A673 (cell line): ENCODE results near the gene NBEA. TPM values are rescaled to one million over a fixed set of nuclear protein-coding genes. Genes with fewer than 3 reads are reported as not detected.
"Not testable (repeated sequence)": the region's sequence is repeated elsewhere in the genome, so short reads cannot be mapped to it uniquely, and the experiment has no call there.

Experiments
- BruUV-seq: library from RNA; stranded (reverse); fragments of 400-500 nt; replicated peaks from 2 replicates; lab custom pipeline; 2021; lab: Mats Ljungman, UMichigan
- CTCF ChIA-PET: fragments of 300-600 bp; sonication (Branson Sonifier 250); formaldehyde crosslinking; loops from one replicate; lab custom pipeline; 2022; ENCODE audit warnings: antibody characterized with exemption; lab: Charles Lee
- POLR2A ChIA-PET: fragments of 300-600 bp; sonication (Branson Sonifier 250); formaldehyde crosslinking; loops from one replicate; lab custom pipeline; 2022; ENCODE audit warnings: antibody characterized with exemption; ENCODE audit not compliant: low non-redundant PET; lab: Charles Lee
- DNase-seq: peaks from one replicate; pipeline ENCODE4 v3.0.0-alpha.2; 2015; ENCODE audit warnings: low spot score
- H3K27ac ChIP-seq: fragments of 200-600 bp; sonication (generic); 2 replicates; pipeline ENCODE4 v1.5.1; 2016; ENCODE audit warnings: mixed run types, low read depth, mild to moderate bottlenecking, mixed read lengths, antibody characterized with exemption, low read length; ENCODE audit not compliant: poor library complexity, severe bottlenecking
- H3K27me3 ChIP-seq: fragments of 200-600 bp; sonication (generic); replicated peaks from 2 replicates; pipeline ENCODE4 v1.6.1; 2017; ENCODE audit warnings: mixed run types, low read depth, mild to moderate bottlenecking, mixed read lengths, antibody characterized with exemption, low read length; ENCODE audit not compliant: insufficient read depth, poor library complexity
- H3K36me3 ChIP-seq: fragments of 200-600 bp; sonication (generic); 2 replicates; pipeline ENCODE4 v1.6.1; 2016; ENCODE audit warnings: mixed run types, mild to moderate bottlenecking, mixed read lengths, antibody characterized with exemption, low read length; ENCODE audit not compliant: insufficient read depth, poor library complexity, severe bottlenecking
- H3K4me1 ChIP-seq: fragments of 200-600 bp; sonication (generic); 2 replicates; pipeline ENCODE4 v1.6.1; 2017; ENCODE audit warnings: mixed run types, mild to moderate bottlenecking, mixed read lengths, antibody characterized with exemption, low read length; ENCODE audit not compliant: insufficient read depth, poor library complexity, severe bottlenecking
- H3K4me3 ChIP-seq: fragments of 200-600 bp; sonication (generic); 2 replicates; pipeline ENCODE4 v1.5.1; 2016; ENCODE audit warnings: low read depth, mixed run types, mild to moderate bottlenecking, mixed read lengths, low read length; ENCODE audit not compliant: poor library complexity, severe bottlenecking
- H3K9me3 ChIP-seq: fragments of 200-600 bp; sonication (generic); 2 replicates; pipeline ENCODE4 v1.6.1; 2016; ENCODE audit warnings: mixed run types, low read depth, mild to moderate bottlenecking, mixed read lengths, antibody characterized with exemption, low read length; ENCODE audit not compliant: poor library complexity, severe bottlenecking
- EZH2 ChIP-seq: fragments of 200-600 bp; sonication (generic); IDR thresholded peaks from 2 replicates; pipeline ENCODE4 v1.6.1; 2017; ENCODE audit warnings: borderline replicate concordance, low read depth, mild to moderate bottlenecking, mixed read lengths, antibody characterized with exemption, low read length; ENCODE audit not compliant: poor library complexity, severe bottlenecking
- intact Hi-C: fragments of 100-400 bp; cut with micrococcal nuclease; formaldehyde crosslinking; loops from one replicate; pipeline ENCODE4 v1.10.0; 2022; ENCODE audit not compliant: unreplicated experiment
- total RNA-seq: library from RNA; stranded (reverse); gene quantifications from 2 replicates; pipeline ENCODE4 v1.2.3, GENCODE V29; 2021
- TF ChIP-seq, protein P1 (sequence below): fragments of 300-800, 200-600 bp; sonication (generic); conservative IDR thresholded peaks from 2 replicates; pipeline ENCODE4 v1.5.1; 2017; ENCODE audit warnings: low read depth, mild to moderate bottlenecking, antibody characterized with exemption, low read length, moderate library complexity, mixed read lengths

The NBEA gene
- total RNA-seq, 1 experiment from 2014 or later, result 4.2 TPM

- H3K27me3 ChIP-seq, result no peaks in the 10 kb centered on the region
- no peaks in the 10 kb centered on the region for H3K36me3 ChIP-seq
- no peak overlapping the region for H3K27ac ChIP-seq
- no peaks in the 10 kb centered on the region for H3K4me1 ChIP-seq
- intact Hi-C loops, result no loop called here
- CTCF ChIA-PET, result no interaction called here
- DNase-seq, result no peak
- no peak overlapping the region for H3K4me3 ChIP-seq
- POLR2A ChIA-PET, result no interaction called here
- no peak for TF ChIP-seq EZH2
- TF ChIP-seq, protein P1, sequence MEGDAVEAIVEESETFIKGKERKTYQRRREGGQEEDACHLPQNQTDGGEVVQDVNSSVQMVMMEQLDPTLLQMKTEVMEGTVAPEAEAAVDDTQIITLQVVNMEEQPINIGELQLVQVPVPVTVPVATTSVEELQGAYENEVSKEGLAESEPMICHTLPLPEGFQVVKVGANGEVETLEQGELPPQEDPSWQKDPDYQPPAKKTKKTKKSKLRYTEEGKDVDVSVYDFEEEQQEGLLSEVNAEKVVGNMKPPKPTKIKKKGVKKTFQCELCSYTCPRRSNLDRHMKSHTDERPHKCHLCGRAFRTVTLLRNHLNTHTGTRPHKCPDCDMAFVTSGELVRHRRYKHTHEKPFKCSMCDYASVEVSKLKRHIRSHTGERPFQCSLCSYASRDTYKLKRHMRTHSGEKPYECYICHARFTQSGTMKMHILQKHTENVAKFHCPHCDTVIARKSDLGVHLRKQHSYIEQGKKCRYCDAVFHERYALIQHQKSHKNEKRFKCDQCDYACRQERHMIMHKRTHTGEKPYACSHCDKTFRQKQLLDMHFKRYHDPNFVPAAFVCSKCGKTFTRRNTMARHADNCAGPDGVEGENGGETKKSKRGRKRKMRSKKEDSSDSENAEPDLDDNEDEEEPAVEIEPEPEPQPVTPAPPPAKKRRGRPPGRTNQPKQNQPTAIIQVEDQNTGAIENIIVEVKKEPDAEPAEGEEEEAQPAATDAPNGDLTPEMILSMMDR, result no peak
- BruUV-seq, result no TSS peak
- no peaks in the 10 kb centered on the region for H3K9me3 ChIP-seq
Measured at GRCh38 chr13:35675651-35676050, 733.6 kb downstream of the NBEA start.

DNA sequence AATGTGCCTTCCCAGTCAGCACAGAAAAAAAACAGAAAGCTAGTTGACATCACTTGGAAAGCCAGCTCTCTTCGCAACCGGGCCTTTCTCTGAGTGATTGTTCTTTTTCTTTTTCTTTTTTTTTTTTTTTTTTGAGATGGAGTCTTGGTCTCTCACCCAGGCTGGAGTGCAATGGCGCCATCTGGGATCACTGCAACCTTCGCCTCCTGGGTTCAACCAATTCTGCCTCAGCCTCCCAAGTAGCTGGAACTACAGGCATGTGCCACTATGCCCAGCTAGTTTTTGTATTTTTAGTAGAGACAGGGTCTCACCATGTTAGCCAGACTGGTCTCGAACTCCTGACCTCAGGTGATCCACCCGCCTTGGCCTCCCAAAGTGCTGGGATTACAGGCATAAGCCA, 735.8 kb downstream of the NBEA start:
- intact Hi-C loops, DNase-seq, H3K27ac ChIP-seq, H3K27me3 ChIP-seq, H3K4me1 ChIP-seq, H3K9me3 ChIP-seq, POLR2A ChIA-PET, H3K36me3 ChIP-seq, H3K4me3 ChIP-seq, BruUV-seq: not testable (repeated sequence)
- CTCF ChIA-PET, result interaction anchor here (0.6 to 0.9 kb wide), 3 partner anchors 49 to 1525 kb away, joined by 5 to 10 read pairs (median 6); no protein-coding TSS in a partner anchor

DNA sequence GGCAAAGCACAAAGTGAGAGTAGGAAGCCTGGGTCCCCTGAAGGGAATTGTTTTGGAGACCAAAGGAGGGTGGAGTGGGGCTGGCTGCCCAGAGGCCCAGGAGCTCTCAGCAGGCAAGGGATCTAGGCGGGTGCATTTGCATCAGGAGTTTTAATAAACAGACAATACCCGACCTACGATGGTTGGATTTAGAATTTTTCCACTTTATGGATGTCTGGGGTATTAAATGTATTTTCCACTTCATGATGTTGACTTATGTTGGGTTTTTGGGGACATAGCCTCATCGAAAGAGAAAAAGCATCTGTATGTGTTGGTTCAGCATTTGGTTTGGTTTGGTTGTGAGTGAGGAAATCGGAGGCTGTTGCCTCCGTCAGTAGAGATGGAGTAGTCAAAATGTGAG, 739.6 kb downstream of the NBEA start:
- no TSS peak for BruUV-seq
- no peak for DNase-seq
- Histone ChIP-seq H3K4me3 (no peak overlapping the region), H3K27me3 (no peaks in the 10 kb centered on the region), H3K9me3 (no peaks in the 10 kb centered on the region), H3K27ac (no peak overlapping the region), H3K36me3 (no peaks in the 10 kb centered on the region), H3K4me1 (no peaks in the 10 kb centered on the region)
- POLR2A ChIA-PET, result no interaction called here
- TF ChIP-seq, protein P1, result no peak
- no peak for TF ChIP-seq EZH2
- CTCF ChIA-PET, result no interaction called here
- intact Hi-C loops, result no loop called here

DNA sequence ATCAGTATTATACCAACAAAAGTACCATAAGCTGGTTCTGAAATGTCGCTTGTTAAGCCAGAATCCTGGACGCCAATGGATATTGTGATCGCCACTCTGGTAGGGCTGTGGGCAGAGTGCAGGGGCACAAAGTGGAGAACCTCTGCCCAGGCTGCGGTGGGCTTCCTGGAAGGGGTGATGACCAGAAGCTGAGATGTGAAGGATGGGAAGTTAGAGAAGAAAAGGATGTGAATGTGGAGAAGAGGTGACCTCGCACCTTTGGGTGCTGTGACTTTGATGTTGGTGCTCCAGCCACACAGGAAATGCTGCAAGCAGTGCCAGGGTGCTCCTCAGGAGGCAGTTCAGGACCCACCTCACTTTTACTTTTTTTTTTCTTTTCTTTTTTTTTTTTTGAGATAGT, 742.4 kb downstream of the NBEA start:
- H3K27me3 ChIP-seq, result no peaks in the 10 kb centered on the region
- no peak for DNase-seq
- intact Hi-C loops, result no loop called here
- no peak overlapping the region for H3K27ac ChIP-seq
- no peak overlapping the region for H3K4me3 ChIP-seq
- H3K4me1 ChIP-seq, result no peaks in the 10 kb centered on the region
- no peaks in the 10 kb centered on the region for H3K36me3 ChIP-seq
- no peak for TF ChIP-seq EZH2
- TF ChIP-seq, protein P1, result no peak
- ChIA-PET POLR2A (no interaction called here), CTCF (no interaction called here)
- BruUV-seq, result no TSS peak
- no peaks in the 10 kb centered on the region for H3K9me3 ChIP-seq
